NCI-H2227 (cell line): ENCODE results near the gene APOBEC3H.

Experiments used
- DNase-seq: peaks from one replicate; lab custom pipeline; 2025; ENCODE audit not compliant: unreplicated experiment; lab: John Stamatoyannopoulos, UW

The APOBEC3H gene

DNA sequence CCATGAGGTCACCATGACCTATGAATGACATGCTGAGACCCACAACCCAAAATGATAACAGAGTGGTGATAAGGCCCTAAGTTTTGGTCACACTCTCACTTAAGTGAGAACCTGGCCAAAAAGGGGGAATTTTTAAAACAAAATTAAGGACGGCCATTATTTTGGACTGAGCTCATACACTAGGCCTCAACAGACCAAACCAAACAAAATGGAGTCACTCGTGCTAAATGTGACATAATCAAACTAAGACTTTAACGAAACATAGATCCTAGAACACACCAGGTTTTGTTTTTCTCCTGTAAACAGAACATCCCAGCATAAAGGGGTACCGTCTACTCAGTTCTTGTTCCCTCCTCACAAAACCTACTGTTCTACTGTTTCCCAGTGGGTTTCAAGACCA is 11.4 kb downstream of the APOBEC3H start:
- no peak for DNase-seq

DNA sequence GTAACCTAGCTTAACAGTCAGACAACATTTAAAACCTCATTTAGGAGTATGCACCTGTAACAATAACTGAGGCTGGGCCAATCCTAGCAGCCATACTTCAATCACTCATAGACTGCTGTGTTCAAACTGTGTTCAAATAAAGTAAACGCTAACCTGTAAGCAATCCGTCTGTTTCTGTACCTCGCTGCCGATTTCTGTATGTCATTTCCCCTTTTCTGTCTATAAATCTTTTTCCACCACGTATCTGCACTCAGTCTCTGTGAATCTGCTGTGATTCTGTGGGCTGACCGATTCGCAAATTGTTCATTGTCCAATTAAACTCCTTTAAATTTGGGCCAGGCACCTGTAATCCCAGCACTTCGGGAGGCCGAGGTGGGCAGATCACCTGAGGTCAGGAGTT is 12.3 kb downstream of the APOBEC3H start:
- no peak for DNase-seq

DNA sequence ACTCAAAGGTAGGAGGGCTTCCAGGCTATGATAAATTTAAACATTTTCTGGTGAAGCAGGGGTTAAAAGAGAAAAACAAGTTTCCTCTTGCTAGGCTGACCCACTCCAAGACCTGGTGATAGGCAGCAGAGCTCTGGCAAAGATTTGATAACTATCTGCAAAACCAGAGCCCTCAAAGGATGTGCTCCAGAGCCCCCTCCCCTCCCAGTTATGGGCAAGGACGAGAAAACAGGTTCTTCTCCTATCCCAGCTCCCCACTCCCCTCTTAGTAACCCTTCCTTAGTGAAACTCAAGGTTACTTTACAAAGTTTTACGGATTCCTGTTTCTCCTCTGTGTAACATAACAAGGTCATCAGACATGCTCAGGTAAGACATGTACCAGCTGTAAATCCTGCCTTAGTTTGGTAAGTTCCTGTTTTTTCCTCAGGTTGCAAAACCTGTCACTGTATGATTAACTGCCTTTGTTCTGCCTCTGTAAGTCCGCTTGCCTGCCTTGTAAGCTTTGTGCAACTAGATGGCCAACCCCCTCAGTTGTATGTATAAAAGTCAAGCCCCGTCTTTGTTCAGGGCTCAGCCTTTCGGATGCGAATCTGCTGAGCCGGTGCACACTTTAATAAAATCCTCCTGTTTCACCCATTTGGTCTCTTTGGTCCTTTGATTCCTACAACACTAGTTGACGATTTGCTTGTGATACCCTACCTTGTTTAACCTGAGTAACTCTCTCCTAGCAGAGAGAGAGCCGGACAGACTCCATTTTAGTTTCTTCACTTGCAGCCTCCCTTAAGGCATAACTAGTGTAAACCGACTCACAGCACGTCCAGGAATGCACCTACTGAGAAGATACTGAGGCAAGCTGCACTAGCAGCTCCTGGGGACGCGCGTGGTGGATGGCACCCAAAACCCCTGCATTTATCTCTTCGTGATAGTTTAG is 13.9 kb downstream of the APOBEC3H start:
- DNase-seq: no peak

DNA sequence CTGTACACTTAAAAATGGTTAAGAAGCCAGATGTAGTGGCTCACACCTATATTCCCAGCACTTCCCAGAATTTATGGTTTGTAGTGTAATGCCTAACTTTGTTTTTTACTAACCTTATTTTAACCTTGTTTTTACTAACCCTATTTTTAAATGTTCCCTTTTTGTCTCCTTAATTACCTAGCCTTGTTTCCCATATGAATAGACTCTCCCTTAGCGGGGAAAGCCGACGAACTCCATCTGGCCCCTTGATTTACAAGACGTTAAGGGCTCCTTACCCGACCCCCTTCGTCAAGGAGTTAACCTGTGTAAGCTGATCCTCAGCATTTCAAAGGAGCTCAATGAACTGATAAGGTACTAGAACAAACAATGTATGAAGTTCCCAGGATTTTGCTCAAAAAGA is 17.1 kb downstream of the APOBEC3H start:
- no peak for DNase-seq

DNA sequence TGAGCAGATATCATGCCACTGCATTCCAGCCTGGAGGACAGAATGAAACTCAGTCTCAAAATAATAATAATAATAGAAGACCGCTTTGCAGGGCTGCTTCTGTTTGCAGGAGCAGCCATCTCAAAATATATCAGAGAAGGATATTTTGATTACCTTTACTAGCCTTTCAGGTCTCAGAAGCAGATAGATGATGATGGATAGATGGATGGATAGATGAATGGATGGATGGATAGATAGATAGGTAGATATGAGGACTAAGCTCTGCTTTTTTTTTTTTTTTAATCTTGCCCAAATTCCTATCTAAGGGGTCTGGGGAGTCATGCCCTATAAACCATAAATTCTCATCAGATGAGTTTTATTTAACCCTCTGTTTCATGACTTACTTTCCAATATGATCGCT is 18.5 kb downstream of the APOBEC3H start:
- no peak for DNase-seq

DNA sequence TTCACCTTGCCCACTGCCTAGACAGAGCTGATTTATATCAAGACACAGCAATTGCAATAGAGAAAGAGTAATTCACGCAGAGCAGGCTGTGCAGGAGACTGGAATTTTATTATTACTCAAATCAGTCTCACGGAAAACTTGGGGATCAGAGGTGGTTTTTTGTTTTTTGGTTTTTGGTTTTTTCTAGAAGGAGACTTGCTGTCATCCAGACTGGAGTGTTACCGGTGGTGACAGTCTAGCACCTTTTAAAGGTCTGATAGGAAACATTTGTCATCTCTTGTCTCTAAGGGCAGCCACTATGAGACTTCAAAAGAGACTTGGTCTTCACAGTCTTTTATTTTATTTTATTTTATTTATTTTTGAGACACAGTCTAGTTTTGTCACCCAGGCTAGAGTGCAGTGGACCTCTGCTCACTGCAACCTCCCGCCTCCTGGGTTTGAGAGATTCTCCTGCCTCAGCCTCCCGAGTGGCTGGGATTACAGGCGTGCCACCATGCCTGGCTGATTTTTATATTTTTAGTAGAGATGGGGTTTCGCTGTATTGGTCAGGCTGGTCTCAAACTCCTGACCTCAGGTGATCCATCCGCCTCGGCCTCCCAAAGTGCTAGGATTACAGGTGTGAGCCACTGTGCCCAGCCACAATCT is 19.1 kb downstream of the APOBEC3H start:
- DNase-seq: no peak

DNA sequence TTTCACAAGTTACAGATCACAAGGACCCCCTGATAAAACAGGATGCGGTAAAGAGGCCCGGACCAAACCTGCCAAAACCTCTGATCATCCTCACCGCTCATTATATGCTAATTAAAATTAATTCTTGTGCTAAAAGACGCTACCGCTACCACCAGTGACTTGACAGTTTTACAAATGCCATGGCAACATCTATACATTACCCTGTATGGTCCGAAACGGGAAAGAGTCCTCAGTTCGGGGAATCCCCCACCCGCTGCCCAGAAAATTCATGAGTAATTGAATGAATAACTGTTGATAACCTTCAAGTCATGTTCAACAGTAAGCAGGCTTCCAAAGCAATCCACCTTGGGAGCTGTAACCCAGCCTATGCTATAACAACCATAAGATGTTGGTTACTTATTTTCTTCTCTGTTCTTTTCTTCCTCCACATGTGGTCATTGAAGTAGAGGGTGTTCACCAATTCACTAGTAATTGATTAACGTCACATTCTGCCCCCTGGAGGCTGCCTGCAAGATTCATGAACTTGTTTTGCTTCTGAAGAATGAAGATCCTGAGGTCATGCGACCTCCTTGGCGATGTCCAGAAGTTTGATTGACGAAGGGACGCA is 20.6 kb downstream of the APOBEC3H start:
- DNase-seq: no peak

DNA sequence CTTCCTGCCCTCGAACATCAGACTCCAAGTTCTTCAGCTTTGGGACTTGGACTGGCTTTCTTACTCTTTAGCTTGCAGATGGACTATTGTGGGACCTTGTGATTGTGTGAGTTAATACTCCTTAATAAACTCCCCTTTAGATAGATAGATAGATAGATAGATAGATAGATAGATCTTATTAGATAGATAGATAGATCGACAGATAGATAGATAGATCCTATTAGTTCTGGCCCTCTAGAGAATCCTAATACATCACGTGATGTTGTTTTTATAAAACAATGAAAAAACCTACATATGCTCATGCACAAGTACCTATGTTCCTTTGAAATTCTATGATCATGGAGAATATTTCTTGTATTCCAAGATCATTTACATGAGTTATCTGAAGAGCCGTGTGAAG is 23.9 kb downstream of the APOBEC3H start:
- DNase-seq: no peak

DNA sequence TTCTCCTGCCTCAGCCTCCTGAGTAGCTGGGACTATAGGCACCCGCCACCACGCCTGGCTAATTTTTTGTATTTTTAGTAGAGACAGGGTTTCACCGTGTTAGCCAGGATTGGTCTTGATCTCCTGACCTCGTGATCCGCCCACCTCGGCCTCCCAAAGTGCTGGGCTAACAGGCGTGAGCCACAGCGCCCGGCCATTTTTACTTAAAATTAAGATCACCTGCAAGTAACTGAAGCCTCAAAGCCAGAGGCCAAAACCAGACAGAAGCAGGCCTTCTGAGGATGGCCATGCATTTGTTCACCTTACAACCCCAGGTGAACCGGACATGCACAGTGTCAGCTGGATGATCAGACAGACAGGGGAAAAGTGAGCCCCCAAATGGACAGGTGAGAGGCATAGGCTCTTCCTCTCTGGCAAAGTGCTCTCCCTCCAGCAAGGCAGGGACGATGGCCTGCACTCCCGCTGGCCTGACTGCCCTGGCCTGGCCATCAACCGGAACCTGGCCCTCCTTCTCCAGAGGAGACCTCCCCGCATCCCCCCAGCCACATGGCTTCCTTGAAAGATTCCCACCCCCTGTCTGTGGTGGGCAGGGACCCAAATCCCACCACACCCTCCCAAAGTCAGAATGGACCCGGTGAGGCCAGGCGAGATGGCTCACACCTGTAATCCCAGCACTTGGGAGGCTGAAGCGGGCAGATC is 25.9 kb downstream of the APOBEC3H start:
- DNase-seq: no peak

DNA sequence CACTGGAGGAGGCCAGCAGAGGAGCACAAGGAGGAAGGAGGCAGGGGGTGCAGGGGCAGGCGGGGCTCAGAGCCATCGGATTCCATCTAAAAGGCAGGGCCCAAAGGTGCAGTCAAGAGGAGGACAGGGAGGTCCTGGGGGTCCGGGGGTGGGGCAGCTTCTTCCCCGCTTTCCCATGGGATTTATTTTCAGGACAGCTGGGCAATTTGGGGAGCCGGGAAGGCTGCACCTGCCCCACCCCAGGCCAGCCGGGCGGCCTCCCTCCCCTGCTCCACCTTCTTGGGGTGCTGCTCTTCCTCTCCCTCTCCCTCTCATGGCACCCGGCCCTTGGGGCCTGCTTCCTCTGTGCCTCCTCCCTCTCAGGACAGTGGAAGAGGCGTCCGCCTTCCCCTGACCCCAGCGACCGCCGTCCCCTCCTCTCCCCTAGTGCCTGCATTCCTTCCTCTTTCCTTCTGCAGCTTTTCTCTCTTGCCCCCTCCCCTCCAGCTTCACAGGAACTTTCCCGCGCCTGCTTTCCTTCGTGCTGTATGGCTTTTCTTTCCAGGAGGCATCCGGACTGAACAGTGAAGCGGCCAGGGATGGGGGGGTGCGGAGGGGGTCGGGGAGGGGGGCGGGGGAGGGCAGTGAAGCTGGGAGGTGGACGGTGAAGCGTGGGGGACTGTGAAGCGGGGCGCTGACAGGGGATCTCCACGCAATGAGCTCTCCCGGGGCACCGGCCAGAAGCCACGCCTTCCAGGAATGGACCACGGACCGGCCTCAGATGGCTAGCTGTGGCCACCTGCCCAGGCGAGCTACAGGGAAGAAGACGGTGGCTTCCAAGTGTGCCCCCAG is 26.9 kb downstream of the APOBEC3H start:
- no peak for DNase-seq

DNA sequence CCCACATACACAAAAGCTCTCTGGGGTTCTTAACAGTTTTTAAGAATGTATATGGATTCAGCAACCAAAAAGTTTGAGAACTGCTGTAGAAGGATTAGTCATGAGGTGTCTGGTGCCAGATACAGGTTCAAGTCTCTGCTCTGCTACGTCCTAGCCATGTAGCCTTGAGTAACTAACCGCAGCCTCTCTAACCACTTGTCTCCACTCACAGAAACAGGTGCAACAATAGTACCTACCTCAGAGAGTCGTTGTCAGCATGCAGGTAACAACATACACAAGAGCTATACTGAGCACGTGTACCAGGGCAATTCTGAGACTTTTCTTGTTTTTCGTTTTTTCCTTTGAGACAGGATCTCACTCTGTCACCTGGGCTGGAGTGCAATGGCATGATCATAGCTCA is 28.6 kb downstream of the APOBEC3H start:
- DNase-seq: no peak

DNA sequence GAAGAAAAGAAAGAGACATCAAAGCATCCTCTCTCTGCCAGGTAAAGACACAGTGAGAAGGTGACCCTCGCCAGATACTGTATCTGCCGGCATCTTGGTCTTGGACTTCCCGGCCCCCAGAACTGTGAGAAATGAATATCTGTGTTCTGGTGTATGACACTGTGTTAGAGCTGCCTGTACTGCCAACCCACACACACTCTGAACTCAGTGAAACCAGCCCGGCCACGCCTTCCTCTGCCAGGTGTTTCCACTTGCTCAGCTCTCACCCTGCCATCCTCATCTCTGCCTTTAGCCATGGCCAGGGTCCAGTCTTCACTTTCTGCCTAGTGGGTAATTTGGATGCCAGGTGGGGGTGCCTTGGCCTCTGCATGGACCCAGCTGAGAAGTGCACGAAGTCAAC is 31.5 kb downstream of the APOBEC3H start:
- DNase-seq: no peak

DNA sequence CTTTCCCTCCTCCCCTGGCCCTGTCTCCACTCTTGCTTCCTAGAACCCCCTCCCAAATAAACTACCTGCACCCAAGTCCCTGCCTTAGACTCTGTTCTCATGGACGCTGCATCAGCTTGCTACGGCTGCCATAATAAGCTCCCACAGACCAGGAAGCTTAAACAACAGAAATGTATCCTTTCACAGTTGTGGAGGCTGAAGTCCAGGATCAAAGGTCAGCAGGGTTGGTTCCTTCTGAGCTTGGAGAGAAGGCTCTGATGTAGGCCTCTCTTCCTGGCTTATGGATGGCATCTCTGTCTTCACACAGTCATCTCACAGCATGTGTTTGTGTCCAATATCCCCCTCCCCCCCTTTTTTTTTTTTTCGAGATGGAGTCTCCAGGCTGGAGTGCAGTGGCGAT is 32.0 kb downstream of the APOBEC3H start:
- DNase-seq: no peak

DNA sequence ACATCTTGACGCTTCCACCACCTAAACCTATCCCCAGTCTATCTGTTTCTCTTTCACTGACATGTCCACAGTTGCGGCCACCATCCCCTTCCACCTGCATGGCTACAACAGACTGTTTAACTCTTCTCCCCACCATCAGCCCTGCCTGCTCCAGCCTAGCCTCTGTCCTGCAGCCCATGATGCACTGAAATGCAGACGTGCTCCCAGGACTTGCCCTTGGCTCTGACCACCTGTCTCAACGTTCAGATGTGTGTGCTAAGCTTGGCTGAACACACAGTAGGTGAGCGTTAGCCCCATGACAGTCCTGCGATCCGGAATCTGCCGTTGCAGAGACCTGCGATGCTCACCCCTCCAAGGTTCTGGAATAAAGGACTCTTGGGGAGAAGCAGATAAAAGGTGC is 32.7 kb downstream of the APOBEC3H start:
- DNase-seq: no peak

DNA sequence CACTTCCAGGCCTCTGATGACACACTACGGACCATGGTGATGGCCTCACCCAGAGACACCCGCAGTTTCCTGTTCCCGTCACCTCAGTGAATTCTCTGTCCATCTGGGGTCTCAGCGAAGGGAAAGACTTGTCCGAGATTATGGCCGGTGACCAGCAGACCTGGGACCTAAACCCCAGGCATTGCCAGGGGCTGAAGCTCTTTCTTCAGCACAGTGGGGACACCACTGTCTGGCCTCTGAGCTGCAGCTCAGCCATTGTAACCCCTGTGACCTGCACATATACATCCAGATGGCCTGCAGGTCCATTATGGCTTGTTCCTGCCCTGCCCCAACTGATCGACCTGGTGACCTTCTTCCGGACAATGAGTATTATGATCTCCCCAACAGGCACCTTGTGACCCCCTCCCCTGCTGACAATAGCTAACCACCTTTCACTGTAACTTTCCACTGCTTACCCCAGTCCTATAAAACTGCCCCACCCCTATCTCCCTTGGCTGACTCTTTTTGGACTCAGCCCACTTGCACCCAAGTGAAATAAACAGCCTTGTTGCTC is 33.2 kb downstream of the APOBEC3H start:
- no peak for DNase-seq

DNA sequence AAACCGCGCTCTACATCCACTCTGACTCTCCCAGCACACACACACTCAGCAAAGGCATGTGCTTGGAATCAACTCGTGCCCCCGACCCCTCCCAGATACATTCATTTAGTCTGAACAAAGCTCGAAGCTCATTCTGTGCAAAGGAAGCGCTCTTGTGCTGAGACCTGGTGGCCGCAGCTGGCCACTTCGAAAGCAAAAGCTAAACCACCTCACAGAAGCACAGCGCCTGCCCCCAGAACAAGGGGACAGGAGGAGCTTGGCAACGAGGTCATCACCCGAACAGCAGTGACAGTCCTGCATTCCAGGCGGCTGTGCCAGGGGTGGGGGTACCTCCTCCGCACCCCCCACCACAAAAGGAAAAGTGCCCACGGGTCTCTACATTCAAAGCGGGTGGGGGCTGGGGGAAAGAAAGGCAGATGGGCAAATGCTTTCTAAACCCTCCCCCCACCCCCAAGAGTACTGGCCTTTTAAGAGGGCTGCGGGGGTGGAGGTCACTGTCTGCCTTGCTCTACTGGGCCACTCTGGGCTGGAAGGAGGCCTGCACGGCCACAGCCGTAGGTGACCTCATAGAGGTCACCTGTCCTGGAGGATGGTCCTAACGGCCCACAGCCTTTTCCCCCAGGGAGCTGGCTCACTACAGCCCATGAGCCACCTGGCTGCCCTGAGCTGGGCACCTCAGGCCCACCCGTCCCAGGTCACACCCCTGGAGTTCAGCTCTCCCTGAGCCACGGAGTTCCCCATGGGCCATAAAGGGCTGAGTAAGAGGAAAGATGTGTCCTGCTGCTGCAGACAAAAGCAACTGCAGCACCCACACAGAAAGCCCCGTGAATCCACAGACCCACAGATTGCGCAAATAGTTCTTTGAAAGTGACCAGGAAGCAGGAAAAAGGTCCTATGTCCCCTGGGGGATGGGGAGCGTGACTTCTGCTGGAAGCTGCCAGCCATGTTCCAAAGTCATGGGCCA is 34.1 kb downstream of the APOBEC3H start:
- DNase-seq: peak; percentile 65

DNA sequence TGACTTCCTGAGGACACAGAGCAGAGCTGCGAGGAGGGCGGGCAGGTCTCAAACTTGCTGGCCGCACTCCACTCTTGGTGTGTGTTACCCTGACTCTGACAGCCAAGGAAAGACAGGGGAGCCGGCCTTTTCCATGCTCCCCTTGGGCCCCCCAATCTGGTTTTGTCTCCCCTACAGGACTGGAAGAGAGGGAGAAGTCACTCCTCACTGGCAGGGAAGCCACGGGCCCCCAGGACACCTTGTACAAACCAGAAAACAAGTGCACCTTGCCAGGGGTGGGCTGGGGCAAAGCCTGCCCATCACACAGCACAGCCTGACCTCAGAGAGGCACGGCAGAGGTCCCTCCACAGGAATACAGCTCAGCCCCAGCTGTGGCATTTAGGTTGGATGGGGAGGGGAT is 35.2 kb downstream of the APOBEC3H start:
- no peak for DNase-seq

DNA sequence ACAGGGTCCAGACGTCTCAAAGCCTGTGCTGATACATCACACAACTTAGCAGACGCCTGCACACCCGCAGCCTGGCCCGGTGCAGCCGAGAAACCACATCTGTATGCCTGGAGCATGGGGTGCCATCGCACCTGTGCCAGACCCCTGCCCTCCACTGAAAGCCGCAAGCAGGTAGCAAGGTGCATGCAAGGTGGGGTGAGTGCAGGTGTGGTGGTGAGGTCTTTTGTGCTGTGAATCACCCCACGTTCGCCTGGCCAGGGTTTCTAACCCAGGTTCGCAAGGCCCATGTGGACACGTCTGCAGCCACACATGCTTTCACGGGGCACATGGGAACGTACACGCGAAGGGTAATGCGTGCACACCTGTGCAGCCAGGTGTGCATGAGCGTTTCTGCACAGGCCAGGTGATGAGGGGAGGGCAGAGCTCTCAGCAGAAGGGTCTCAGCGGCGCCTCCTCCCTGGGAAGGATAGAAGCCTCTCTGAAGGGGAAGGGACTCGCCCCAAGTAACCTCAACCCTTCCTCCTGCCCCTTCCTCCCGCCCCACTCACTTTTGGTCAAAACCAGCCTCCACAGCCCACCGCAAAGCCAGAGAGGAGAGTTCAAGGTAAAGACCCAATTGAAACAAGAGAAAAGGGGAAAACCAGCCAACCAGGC is 36.0 kb downstream of the APOBEC3H start:
- no peak for DNase-seq

DNA sequence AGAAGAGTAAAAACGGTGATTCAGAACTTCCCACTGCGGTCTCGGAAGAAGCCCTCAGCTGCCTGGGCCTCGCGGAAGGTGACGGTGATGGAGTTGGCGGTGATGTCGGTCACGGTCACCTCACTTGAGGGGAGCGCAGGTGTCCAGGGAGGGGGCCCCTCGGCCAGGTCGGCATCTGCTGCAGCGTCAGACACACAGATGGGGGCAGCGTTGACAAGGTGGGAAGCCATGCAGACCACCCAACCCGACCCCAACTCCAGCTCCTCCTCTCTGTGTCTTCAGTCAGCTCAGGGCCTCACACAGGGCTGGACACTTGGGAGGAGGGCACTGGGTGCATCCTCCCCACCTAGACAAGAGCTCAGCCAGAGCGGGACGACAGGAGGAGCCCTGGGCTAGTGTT is 36.8 kb downstream of the APOBEC3H start:
- DNase-seq: no peak
